ENCODE measurements around the gene PGP. TPM values are rescaled to one million over a fixed set of nuclear protein-coding genes. Genes with fewer than 3 reads are reported as not detected.

PGP gene
- total RNA-seq, 1 experiment from 2014 or later: 38.3 TPM

- H2BK20ac ChIP-seq (ENCODE audit: low read depth, low read length, poor library complexity, severe bottlenecking): no peak overlapping the region
Measured at GRCh38 chr16:2243031-2243528, 28.4 kb upstream of the PGP start.

More at GRCh38 chr16:2243031-2243528, 28.4 kb upstream of the PGP start:
- Histone ChIP-seq H3K4me2 (ENCODE audit: insufficient read depth, insufficient read length, low read length) (no peak overlapping the region), H4K8ac (replicated peaks; ENCODE audit: insufficient read length, low read depth, low read length) (no peak overlapping the region), H3K23ac (ENCODE audit: insufficient read length, low read depth, low read length) (no peak overlapping the region), H3K4ac (ENCODE audit: low read depth, low read length) (no peak overlapping the region), H3K23me2 (ENCODE audit: insufficient read length, low read depth, low read length, poor library complexity, severe bottlenecking) (no peaks in the 10 kb centered on the region), H2BK12ac (ENCODE audit: insufficient read length, low read depth, low read length) (no peak overlapping the region), H3K4me1 (ENCODE audit: insufficient read depth, low read length) (no peaks in the 10 kb centered on the region), H4K91ac (ENCODE audit: insufficient read length, low read depth, low read length) (no peak overlapping the region), H2BK5ac (ENCODE audit: insufficient read length, low read length) (no peak overlapping the region), H3K27me3 (ENCODE audit: insufficient read depth, low read length) (no peaks in the 10 kb centered on the region), H3T11ph (ENCODE audit: low read length) (no peak overlapping the region), H3K9ac (ENCODE audit: extremely low read depth, insufficient read length, low read length) (no peak overlapping the region), H3K27ac (ENCODE audit: insufficient read length, low read depth, low read length) (no peak overlapping the region), H2AK5ac (ENCODE audit: insufficient read length, low read length) (no peak overlapping the region), H3K79me1 (ENCODE audit: insufficient read depth, low read depth, low read length, poor library complexity, severe bottlenecking) (no peaks in the 10 kb centered on the region), H3K14ac (ENCODE audit: insufficient read depth, low read length) (no peak overlapping the region), H2BK120ac (ENCODE audit: low read depth, low read length, poor library complexity, severe bottlenecking) (no peak overlapping the region), H3K9me3 (ENCODE audit: control insufficient read depth, low read depth, low read length) (no peaks in the 10 kb centered on the region), H4K20me1 (ENCODE audit: control insufficient read depth, insufficient read depth, insufficient read length) (no peaks in the 10 kb centered on the region), H4K5ac (ENCODE audit: insufficient read length, low read depth, low read length) (no peak overlapping the region), H3K79me2 (ENCODE audit: insufficient read depth, low read length) (no peaks in the 10 kb centered on the region), H3K56ac (ENCODE audit: insufficient read length, low read depth, low read length) (no peak overlapping the region), H2BK15ac (ENCODE audit: low read depth, low read length) (no peak overlapping the region), H2AFZ (ENCODE audit: low read length) (no peak overlapping the region), H3K18ac (ENCODE audit: insufficient read length, low read depth, low read length) (no peak overlapping the region)
- H3K4me1 Mint-ChIP-seq: peaks cover 0 to 3% of the 10 kb centered on the region in 2 experiments; a peak in 1 of 4 replicates
- H3K27me3 Mint-ChIP-seq (ENCODE audit: low read depth): peaks cover 2% of the 10 kb centered on the region; the same call in 1 of the 2 replicates
- H3K36me3 Mint-ChIP-seq (ENCODE audit: insufficient read depth in 1 of 3, low read depth in 3 of 3): peaks cover 15 to 66% (median 44%) of the 10 kb centered on the region in 3 experiments; a peak in 6 of 7 replicates
- no peaks in the 10 kb centered on the region; a peak in 1 of 5 replicates for H3K9me3 Mint-ChIP-seq
- TF ChIP-seq CTCF (conservative IDR thresholded peaks at IDR 0.05): peak; percentile 55
- WGBS (ENCODE audit: extremely low coverage, insufficient read length, low lambda C conversion rate): no CpG with 5 or more reads among the region's 19 CpGs
- H3K27ac Mint-ChIP-seq: no peak overlapping the region
- no peak overlapping the region for H3K4me3 Mint-ChIP-seq
- DNase-seq: peak; percentile 58

Data from H9 (cell line).